Measurements from ENCODE around the gene BACE1.

DNA sequence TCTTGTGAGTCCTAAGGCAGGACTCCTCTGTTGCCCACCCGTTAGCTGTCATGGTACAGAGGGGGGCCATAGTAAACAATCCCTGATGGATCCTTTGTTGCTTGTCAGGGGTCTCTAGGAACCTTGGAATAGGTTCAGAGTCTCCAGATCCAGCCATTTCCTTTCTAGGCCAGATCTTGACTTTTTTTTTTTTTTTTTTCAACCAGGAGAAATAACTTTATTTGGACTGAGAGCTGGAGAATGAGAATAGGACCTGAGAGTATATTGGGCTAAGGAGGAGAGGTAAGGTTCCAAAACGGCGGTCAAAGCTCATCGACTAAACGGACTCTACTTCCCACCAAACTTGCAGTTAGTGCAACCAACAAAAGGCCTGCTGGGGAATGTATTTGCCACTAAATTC lies 19.3 kb upstream of the BACE1 start:
- TF ChIP-seq, protein P1, sequence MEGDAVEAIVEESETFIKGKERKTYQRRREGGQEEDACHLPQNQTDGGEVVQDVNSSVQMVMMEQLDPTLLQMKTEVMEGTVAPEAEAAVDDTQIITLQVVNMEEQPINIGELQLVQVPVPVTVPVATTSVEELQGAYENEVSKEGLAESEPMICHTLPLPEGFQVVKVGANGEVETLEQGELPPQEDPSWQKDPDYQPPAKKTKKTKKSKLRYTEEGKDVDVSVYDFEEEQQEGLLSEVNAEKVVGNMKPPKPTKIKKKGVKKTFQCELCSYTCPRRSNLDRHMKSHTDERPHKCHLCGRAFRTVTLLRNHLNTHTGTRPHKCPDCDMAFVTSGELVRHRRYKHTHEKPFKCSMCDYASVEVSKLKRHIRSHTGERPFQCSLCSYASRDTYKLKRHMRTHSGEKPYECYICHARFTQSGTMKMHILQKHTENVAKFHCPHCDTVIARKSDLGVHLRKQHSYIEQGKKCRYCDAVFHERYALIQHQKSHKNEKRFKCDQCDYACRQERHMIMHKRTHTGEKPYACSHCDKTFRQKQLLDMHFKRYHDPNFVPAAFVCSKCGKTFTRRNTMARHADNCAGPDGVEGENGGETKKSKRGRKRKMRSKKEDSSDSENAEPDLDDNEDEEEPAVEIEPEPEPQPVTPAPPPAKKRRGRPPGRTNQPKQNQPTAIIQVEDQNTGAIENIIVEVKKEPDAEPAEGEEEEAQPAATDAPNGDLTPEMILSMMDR (conservative IDR thresholded peaks at IDR 0.05) = no peak
- no peak for TF ChIP-seq ZFX (IDR thresholded peaks at IDR 0.05)

Measured in C4-2B (cell line).